ENCODE data around the gene IL18. TPM values are rescaled to one million over a fixed set of nuclear protein-coding genes. Genes with fewer than 3 reads are reported as not detected.

Gene IL18
- total RNA-seq, 6 experiments from 2014 or later, result 0.83 to 1.5 (median 1.2) TPM

DNA sequence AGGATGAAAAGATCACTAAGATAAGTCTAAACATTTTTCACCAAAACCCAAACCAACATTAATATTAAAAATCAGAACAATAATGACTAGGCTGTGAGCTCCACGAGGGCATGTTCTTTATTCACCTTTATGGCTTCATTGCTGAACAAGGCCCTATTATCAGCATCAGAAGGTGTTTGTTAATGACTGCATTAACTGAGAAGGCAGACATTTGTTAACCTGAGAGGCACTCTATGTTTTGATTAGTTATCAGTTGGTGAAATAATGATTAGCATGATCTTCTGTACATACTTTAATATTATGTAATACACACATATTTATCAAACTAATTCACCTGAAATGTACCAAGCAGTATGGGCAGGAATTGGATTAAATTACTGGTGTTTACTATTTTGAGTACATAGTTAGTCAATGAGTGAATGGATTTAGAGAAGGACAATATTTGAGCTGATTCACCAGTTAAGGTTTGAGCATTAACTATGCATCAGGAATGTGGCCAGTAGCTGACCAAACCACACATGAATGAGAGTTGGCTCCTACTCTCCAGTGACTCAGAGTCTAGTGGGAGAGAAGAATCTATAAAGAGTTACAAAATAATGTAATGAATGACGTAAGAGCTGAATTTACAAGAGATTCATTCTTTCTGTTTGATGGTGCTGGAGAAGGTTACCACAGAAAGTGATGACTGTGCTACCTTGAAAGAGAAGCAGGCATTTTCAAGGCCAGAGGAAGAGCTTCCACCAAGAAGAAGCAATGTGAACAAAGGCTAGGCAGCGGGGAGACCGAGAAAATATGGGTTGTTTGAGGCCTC, 6.7 kb downstream of the IL18 start:
- TF ChIP-seq CTCF (IDR thresholded peaks at IDR 0.05), result no peak
- Mint-ChIP-seq H3K4me3 (peak overlapping the region; percentile 45), H3K27me3 (ENCODE audit: insufficient read depth) (no peaks in the 10 kb centered on the region), H3K9me3 (no peaks in the 10 kb centered on the region), H3K27ac (peak overlapping the region; percentile 91), H3K36me3 (ENCODE audit: low read depth) (no peaks in the 10 kb centered on the region), H3K4me1 (ENCODE audit: low read depth) (peaks cover 60% of the 10 kb centered on the region)
- DNase-seq, result peak; percentile 99

- peaks cover 55% of the 10 kb centered on the region for H3K4me1 Mint-ChIP-seq (ENCODE audit: low read depth)
- DNase-seq, result no peak
- TF ChIP-seq CTCF (IDR thresholded peaks at IDR 0.05), result no peak
Observed at GRCh38 chr11:112156153-112156955, 7.5 kb downstream of the IL18 start.

DNA sequence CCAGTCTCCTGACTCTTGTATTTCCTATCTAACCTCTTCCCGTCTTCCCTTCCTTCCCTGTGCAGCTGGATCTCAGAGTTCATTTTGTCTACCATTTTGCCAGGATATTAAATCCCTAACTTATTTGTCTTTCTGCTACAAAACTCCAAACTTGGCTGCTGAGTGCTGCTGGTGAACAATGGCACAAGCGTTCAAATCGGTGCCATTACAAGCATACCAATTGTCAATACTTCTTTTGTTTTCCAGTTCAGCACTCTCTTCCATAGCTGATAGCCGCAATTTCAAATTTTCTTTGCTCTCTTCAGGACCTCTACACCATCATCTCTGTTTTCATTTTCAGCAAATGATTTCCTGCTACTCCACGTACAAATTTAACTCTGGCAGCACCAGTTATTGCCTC, 13.4 kb downstream of the IL18 start:
- Mint-ChIP-seq H3K9me3 (no peaks in the 10 kb centered on the region), H3K4me1 (ENCODE audit: low read depth) (peaks cover 2% of the 10 kb centered on the region), H3K4me3 (no peak overlapping the region), H3K27ac (no peak overlapping the region), H3K36me3 (ENCODE audit: low read depth) (no peaks in the 10 kb centered on the region), H3K27me3 (ENCODE audit: insufficient read depth) (no peaks in the 10 kb centered on the region)
- no peak for TF ChIP-seq CTCF (IDR thresholded peaks at IDR 0.05)
- DNase-seq, result no peak

More at GRCh38 chr11:112156153-112156955, 7.5 kb downstream of the IL18 start:
- H3K27me3 Mint-ChIP-seq (ENCODE audit: insufficient read depth), result no peaks in the 10 kb centered on the region
- peak overlapping the region; percentile 43; the same call in 1 of the 2 replicates for H3K27ac Mint-ChIP-seq
- H3K36me3 Mint-ChIP-seq (ENCODE audit: low read depth), result no peaks in the 10 kb centered on the region
- no peaks in the 10 kb centered on the region for H3K9me3 Mint-ChIP-seq
- H3K4me3 Mint-ChIP-seq, result no peak overlapping the region

GRCh38 chr11:112143597-112143996, 20.3 kb downstream of the IL18 start:
- Mint-ChIP-seq H3K27ac (no peak overlapping the region), H3K4me3 (no peak overlapping the region), H3K4me1 (ENCODE audit: low read depth) (peaks cover 9% of the 10 kb centered on the region), H3K36me3 (ENCODE audit: low read depth) (peaks cover 14% of the 10 kb centered on the region), H3K27me3 (ENCODE audit: insufficient read depth) (no peaks in the 10 kb centered on the region), H3K9me3 (peaks cover 7% of the 10 kb centered on the region)
- no peak for TF ChIP-seq CTCF (IDR thresholded peaks at IDR 0.05)
- no peak for DNase-seq

DNA sequence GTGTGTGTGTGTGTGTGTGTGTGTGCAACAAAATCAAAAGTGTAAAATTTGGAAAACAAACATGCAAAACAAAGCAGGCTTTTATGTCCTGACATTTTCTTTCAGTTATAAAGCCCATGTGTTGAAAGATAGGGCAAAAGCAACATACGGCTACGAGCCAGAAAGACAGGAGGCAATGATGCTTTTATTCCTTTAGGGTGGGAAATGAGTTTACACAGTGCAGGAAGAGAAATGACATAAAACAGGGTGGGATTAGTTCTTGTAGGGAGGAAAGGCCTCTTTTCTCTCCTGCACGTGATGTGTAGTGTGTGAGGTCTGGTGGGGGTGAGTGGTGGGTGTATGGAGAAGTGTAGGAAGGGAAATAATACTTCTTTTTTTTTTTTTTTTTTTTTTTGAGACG, 29.4 kb downstream of the IL18 start:
- no peak for TF ChIP-seq CTCF (IDR thresholded peaks at IDR 0.05)
- H3K9me3 Mint-ChIP-seq, result no peaks in the 10 kb centered on the region
- DNase-seq, result no peak
- no peaks in the 10 kb centered on the region for H3K36me3 Mint-ChIP-seq (ENCODE audit: low read depth)
- no peak overlapping the region for H3K4me3 Mint-ChIP-seq
- no peak overlapping the region; the same call in 1 of the 2 replicates for H3K27ac Mint-ChIP-seq
- peaks cover 1% of the 10 kb centered on the region; the same call in 1 of the 2 replicates for H3K27me3 Mint-ChIP-seq (ENCODE audit: insufficient read depth)
- H3K4me1 Mint-ChIP-seq (ENCODE audit: low read depth), result peaks cover 15% of the 10 kb centered on the region

Data from HFFc6 (cell line).